HepG2 (cell line): ENCODE measurements around the gene FAM181A. TPM values are rescaled to one million over a fixed set of nuclear protein-coding genes. Genes with fewer than 3 reads are reported as not detected.

Experiments used
- CENPX ChIP-seq: sonication (generic); formaldehyde crosslinking; IDR thresholded peaks from 2 replicates; pipeline ENCODE4 v1.9.0; 2021; ENCODE audit warnings: mild to moderate bottlenecking, missing genetic modification reagents, moderate library complexity
- EP300 ChIP-seq, 3 experiments: sonication (generic) in 1 of 3; formaldehyde crosslinking in 1 of 3; IDR thresholded peaks; 2 replicates each; pipeline versions ENCODE4 v1.5.1 to v1.6.1; 2011 to 2020; ENCODE audit warnings: low read depth in 2 of 3, low read length in 2 of 3, borderline replicate concordance in 1 of 3, improper control_type of control experiment in 1 of 3, mild to moderate bottlenecking in 1 of 3, missing genetic modification reagents in 1 of 3, moderate library complexity in 1 of 3
- FOXJ3 ChIP-seq: sonication (generic); formaldehyde crosslinking; IDR thresholded peaks from 2 replicates; pipeline ENCODE4 v1.4.0; 2020; ENCODE audit warnings: missing genetic modification reagents, mild to moderate bottlenecking, borderline replicate concordance
- GTF3A ChIP-seq: sonication (generic); formaldehyde crosslinking; conservative IDR thresholded peaks from 2 replicates; pipeline ENCODE4 v1.4.0; 2020; ENCODE audit warnings: mild to moderate bottlenecking, missing genetic modification reagents
- HNF4A ChIP-seq: sonication (generic); formaldehyde crosslinking; IDR thresholded peaks from 2 replicates; pipeline ENCODE4 v1.4.0; 2020; ENCODE audit warnings: missing genetic modification reagents
- PPARG ChIP-seq: conservative IDR thresholded peaks from 2 replicates; pipeline ENCODE4 v1.6.1; 2016; ENCODE audit warnings: missing biosample characterization, missing genetic modification reagents
- REL ChIP-seq: sonication (generic); formaldehyde crosslinking; conservative IDR thresholded peaks from 2 replicates; pipeline ENCODE4 v1.8.0; 2022; ENCODE audit warnings: mild to moderate bottlenecking, missing genetic modification reagents, moderate library complexity
- SOX5 ChIP-seq: IDR thresholded peaks from 2 replicates; pipeline ENCODE4 v1.6.1; 2016; ENCODE audit warnings: borderline replicate concordance
- TCF7 ChIP-seq: sonication (generic); IDR thresholded peaks from 2 replicates; pipeline ENCODE4 v1.6.1; 2016; ENCODE audit warnings: antibody characterized with exemption, low read depth
- WIZ ChIP-seq: sonication (generic); formaldehyde crosslinking; IDR thresholded peaks from 2 replicates; pipeline ENCODE4 v1.5.1; 2020; ENCODE audit warnings: mild to moderate bottlenecking, missing genetic modification reagents
- ZBTB42 ChIP-seq: sonication (generic); formaldehyde crosslinking; IDR thresholded peaks from 2 replicates; pipeline ENCODE4 v1.5.0; 2020; ENCODE audit warnings: mild to moderate bottlenecking, missing genetic modification reagents
- ZNF317 ChIP-seq: sonication (generic); formaldehyde crosslinking; IDR thresholded peaks from 2 replicates; pipeline ENCODE4 v1.5.0; 2020; ENCODE audit warnings: mild to moderate bottlenecking, missing genetic modification reagents
- ZNF564 ChIP-seq: sonication (generic); formaldehyde crosslinking; IDR thresholded peaks from 2 replicates; pipeline ENCODE4 v1.8.1; 2023; ENCODE audit warnings: mild to moderate bottlenecking, missing genetic modification reagents
- ZNF773 ChIP-seq: sonication (generic); formaldehyde crosslinking; IDR thresholded peaks from 2 replicates; pipeline ENCODE4 v1.4.0; 2020; ENCODE audit warnings: missing genetic modification reagents, borderline replicate concordance
- polyA plus RNA-seq, 8 experiments: library from polyadenylated mRNA; depleted of rRNA in 3 of 8; stranded (reverse) in 7 of 8; unstranded in 1 of 8; fragments of >200 nt; fragmentation: Illumina TruSeq in 4 of 8; extraction: Trizol in 4 of 8; gene quantifications; 2 replicates each; pipeline versions ENCODE4 v1.2.1 to v1.2.3, GENCODE V29; 2011 to 2016; ENCODE audit warnings: low read depth in 4 of 8, missing spikeins in 1 of 8, mixed read lengths in 1 of 8; ENCODE audit not compliant: insufficient read depth in 1 of 8
- total RNA-seq, 5 experiments: library from RNA; depleted of rRNA; stranded (reverse); fragments of >200 nt; fragmentation: Illumina TruSeq; extraction: Trizol; gene quantifications; 2 replicates each; pipeline ENCODE4 v1.2.3, GENCODE V29; 2016; ENCODE audit warnings: low read depth in 1 of 5
- TF ChIP-seq, protein P1 (sequence below): sonication (generic); formaldehyde crosslinking; IDR thresholded peaks from 2 replicates; pipeline ENCODE4 v1.8.0; 2022; ENCODE audit warnings: missing genetic modification reagents, mild to moderate bottlenecking, moderate library complexity, borderline replicate concordance
- TF ChIP-seq, protein P2 (sequence below): sonication (generic); formaldehyde crosslinking; IDR thresholded peaks from 2 replicates; pipeline ENCODE4 v1.5.1; 2020; ENCODE audit warnings: mild to moderate bottlenecking, missing genetic modification reagents, moderate library complexity
- TF ChIP-seq, protein P3 (sequence below): sonication (generic); formaldehyde crosslinking; IDR thresholded peaks from 2 replicates; pipeline ENCODE4 v1.4.0; 2020; ENCODE audit warnings: missing genetic modification reagents, low read depth, mild to moderate bottlenecking, borderline replicate concordance
- TF ChIP-seq, protein P4 (sequence below): sonication (generic); formaldehyde crosslinking; IDR thresholded peaks from 2 replicates; pipeline ENCODE4 v1.5.1; 2020; ENCODE audit warnings: mild to moderate bottlenecking, missing genetic modification reagents, moderate library complexity

The FAM181A gene
- total and polyA plus RNA-seq, 2 of the 13 experiments (the other 11 are each of a cell fraction or from before 2014, with no cell fraction given), result 1.1 to 1.5 TPM

DNA sequence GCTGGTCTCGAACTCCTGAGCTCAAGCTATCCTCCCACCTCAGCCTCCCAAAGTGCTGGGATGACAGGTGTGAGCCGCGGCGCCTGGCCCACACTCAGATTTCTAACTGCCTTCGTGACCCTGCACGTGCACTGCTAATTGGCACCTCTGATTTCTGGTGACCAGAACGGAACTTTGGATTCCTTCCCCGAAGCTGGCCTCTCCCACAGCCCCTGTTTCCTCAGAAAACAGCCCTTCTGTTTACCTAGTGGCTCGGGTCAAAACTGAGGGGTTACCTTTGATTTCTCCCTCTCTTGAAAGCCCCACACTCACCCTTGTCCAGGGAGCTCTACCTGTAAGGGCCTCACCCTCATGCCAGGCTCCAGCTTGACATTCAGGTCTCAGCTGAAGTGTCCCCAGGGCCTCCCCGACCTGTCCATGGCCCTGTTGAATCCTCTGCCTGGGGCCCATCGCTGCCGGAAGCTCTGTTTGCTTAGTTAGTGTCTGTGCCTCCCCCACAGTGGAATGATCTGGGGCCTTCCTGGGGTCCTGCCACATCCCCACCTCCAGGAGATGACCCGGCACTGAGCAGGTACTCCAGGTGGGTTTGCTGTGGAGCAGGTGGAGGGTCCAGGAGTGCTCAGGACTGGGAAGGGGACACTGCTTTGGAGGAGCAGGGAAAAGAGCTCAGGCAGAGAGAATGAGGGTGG, 24.4 kb upstream of the FAM181A start (continued):
- TF ChIP-seq SOX5 (peak; percentile 73; the same call in 1 of the 2 replicates), HNF4A (CRISPR knock-in tag) (peak; percentile 77), ZBTB42 (CRISPR knock-in tag) (peak; percentile 66; the same call in 1 of the 2 replicates), ZNF773 (CRISPR knock-in tag) (no peak), PPARG (CRISPR knock-in tag) (peak; percentile 49; the same call in 1 of the 2 replicates), GTF3A (CRISPR knock-in tag) (no peak), ZNF317 (0 out of 2 replicates have a peak, but pooled peaks have one; percentile 58), WIZ (CRISPR knock-in tag) (0 out of 2 replicates have a peak, but pooled peaks have one; percentile 14), CENPX (no peak), EP300 (IDR thresholded peaks at IDR 0.05; ENCODE audit: low read depth in 2 of 2, low read length in 2 of 2) (peak in 1 of 2 experiments; percentile 75; a peak in 2 of 4 replicates), EP300 (CRISPR knock-in tag; IDR thresholded peaks at IDR 0.05; ENCODE audit: borderline replicate concordance) (peak; percentile 51), REL (CRISPR knock-in tag) (no peak), ZNF564 (CRISPR knock-in tag) (0 out of 2 replicates have a peak, but pooled peaks have one; percentile 30), FOXJ3 (CRISPR knock-in tag) (peak; percentile 52; the same call in 1 of the 2 replicates), TCF7 (peak; percentile 90)
- TF ChIP-seq, protein P1, sequence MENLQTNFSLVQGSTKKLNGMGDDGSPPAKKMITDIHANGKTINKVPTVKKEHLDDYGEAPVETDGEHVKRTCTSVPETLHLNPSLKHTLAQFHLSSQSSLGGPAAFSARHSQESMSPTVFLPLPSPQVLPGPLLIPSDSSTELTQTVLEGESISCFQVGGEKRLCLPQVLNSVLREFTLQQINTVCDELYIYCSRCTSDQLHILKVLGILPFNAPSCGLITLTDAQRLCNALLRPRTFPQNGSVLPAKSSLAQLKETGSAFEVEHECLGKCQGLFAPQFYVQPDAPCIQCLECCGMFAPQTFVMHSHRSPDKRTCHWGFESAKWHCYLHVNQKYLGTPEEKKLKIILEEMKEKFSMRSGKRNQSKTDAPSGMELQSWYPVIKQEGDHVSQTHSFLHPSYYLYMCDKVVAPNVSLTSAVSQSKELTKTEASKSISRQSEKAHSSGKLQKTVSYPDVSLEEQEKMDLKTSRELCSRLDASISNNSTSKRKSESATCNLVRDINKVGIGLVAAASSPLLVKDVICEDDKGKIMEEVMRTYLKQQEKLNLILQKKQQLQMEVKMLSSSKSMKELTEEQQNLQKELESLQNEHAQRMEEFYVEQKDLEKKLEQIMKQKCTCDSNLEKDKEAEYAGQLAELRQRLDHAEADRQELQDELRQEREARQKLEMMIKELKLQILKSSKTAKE (CRISPR knock-in tag), result peak; percentile 34; the same call in 1 of the 2 replicates
- TF ChIP-seq, protein P2, sequence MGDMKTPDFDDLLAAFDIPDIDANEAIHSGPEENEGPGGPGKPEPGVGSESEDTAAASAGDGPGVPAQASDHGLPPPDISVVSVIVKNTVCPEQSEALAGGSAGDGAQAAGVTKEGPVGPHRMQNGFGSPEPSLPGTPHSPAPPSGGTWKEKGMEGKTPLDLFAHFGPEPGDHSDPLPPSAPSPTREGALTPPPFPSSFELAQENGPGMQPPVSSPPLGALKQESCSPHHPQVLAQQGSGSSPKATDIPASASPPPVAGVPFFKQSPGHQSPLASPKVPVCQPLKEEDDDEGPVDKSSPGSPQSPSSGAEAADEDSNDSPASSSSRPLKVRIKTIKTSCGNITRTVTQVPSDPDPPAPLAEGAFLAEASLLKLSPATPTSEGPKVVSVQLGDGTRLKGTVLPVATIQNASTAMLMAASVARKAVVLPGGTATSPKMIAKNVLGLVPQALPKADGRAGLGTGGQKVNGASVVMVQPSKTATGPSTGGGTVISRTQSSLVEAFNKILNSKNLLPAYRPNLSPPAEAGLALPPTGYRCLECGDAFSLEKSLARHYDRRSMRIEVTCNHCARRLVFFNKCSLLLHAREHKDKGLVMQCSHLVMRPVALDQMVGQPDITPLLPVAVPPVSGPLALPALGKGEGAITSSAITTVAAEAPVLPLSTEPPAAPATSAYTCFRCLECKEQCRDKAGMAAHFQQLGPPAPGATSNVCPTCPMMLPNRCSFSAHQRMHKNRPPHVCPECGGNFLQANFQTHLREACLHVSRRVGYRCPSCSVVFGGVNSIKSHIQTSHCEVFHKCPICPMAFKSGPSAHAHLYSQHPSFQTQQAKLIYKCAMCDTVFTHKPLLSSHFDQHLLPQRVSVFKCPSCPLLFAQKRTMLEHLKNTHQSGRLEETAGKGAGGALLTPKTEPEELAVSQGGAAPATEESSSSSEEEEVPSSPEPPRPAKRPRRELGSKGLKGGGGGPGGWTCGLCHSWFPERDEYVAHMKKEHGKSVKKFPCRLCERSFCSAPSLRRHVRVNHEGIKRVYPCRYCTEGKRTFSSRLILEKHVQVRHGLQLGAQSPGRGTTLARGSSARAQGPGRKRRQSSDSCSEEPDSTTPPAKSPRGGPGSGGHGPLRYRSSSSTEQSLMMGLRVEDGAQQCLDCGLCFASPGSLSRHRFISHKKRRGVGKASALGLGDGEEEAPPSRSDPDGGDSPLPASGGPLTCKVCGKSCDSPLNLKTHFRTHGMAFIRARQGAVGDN (CRISPR knock-in tag), result peak; percentile 96
- TF ChIP-seq, protein P3, sequence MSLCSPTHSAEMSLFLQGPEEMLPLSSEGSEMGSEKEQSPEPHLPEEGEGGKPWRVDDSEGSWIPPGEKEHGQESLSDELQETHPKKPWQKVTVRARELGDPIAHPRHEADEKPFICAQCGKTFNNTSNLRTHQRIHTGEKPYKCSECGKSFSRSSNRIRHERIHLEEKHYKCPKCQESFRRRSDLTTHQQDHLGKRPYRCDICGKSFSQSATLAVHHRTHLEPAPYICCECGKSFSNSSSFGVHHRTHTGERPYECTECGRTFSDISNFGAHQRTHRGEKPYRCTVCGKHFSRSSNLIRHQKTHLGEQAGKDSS, result no peak; the same call in 1 of the 2 replicates
- TF ChIP-seq, protein P4, sequence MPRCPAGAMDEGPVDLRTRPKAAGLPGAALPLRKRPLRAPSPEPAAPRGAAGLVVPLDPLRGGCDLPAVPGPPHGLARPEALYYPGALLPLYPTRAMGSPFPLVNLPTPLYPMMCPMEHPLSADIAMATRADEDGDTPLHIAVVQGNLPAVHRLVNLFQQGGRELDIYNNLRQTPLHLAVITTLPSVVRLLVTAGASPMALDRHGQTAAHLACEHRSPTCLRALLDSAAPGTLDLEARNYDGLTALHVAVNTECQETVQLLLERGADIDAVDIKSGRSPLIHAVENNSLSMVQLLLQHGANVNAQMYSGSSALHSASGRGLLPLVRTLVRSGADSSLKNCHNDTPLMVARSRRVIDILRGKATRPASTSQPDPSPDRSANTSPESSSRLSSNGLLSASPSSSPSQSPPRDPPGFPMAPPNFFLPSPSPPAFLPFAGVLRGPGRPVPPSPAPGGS (CRISPR knock-in tag), result peak; percentile 78; the same call in 1 of the 2 replicates
